ENCODE measurements around the gene L3MBTL2.
"Not testable (repeated sequence)": the region's sequence is repeated elsewhere in the genome, so short reads cannot be mapped to it uniquely, and the experiment has no call there.

Gene L3MBTL2

DNA sequence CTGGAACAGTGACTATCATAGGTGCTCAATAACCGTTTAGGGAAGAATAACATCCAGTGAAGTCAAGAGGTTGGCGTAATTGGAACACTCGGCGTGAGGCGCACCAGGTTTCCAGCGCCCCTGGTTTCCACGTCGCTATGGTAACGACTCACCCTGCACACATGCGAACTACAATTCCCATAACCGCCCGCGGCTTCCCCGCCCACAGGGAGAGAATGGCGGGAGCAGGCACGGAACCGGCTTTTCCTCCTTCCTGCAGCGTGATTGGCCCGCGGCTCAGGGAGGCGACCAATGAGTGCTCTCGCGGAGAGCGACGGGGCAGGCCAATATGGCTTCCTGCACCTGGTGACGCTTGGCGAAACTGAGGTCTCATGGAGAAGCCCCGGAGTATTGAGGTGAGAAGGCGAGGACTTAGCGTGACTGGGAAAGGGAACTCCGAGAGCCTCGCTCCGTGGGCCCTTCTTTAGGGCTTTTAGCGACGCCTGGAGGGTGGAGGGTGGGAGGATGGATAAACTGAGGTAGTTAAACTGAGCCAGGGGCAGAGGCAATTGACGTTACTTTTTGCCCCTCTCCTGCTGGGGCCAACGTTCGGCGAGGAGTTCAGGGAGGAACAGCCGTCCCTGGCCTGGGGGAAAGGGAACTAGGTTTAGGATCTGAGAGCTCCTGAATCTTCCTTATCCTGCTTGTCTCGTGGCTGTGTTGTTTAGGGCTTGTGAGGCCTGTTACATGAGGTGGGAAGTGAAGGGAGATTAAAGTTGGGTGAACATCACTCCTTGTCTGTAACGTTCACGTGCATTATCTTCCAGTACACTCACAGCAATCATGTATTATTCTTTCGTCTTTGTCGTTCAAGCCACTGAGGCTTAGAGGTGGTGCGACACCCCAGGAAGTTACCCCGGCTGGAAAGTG, at the start of gene L3MBTL2:
Gene L3MBTL2 (plus strand): TSS at position 321 of the 909 bp plus-strand sequence. CDS start 51 bp downstream, at position 372.
- DNase-seq (ENCODE audit: extremely low read depth in 1 of 2, low read depth in 1 of 2): peak; percentile 99

DNA sequence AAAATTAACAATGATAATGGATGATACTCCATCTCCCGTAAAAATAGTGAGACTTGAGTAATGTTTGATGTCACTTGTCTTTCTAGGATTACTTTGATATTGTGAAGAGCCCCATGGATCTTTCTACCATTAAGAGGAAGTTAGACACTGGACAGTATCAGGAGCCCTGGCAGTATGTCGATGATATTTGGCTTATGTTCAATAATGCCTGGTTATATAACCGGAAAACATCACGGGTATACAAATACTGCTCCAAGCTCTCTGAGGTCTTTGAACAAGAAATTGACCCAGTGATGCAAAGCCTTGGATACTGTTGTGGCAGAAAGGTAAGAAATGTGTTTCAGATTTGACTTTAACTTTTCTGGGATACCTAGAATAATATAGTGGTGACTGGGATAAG, 48.0 kb upstream of the L3MBTL2 start:
- no peak for DNase-seq (ENCODE audit: extremely low read depth in 1 of 2, low read depth in 1 of 2)

DNA sequence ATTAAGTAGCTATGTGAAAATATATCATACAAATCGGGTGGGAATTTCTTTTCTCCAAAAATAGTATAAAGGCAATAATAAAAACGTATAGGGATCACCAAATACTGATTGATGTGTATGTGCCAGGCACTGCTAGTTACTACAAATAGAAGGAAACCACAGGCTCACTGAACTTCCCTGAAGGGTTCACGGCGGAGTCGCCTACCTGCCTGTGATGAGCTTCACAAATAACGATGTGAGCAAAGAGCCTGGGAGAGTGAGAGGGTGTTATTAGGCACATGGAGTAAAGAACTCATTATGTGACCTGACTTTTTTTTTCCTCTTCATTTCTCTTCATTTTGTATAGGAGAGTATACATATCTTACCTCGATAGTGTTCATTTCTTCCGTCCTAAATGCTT, 36.0 kb upstream of the L3MBTL2 start:
- no peak for DNase-seq (ENCODE audit: extremely low read depth in 1 of 2, low read depth in 1 of 2)

DNA sequence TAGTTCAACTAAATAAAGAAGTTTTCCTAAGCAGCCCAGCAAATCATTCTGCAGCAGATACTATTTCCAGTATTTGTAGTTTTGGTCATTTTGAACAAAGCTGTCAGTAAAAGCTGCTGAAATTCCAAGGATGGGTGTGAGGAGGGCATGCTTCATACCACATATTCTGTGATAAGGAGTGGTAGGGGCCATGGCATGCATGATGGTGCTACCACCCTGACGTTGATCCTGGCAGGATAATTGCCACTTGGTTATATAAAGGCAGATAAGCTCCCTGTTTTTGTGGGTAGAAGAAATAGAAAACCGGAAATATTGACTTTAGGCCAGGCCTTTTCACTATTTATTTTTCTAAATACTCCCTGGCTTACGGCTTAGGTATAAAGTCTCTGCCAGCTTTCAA, 33.1 kb upstream of the L3MBTL2 start:
- no peak for DNase-seq (ENCODE audit: extremely low read depth in 1 of 2, low read depth in 1 of 2)

DNA sequence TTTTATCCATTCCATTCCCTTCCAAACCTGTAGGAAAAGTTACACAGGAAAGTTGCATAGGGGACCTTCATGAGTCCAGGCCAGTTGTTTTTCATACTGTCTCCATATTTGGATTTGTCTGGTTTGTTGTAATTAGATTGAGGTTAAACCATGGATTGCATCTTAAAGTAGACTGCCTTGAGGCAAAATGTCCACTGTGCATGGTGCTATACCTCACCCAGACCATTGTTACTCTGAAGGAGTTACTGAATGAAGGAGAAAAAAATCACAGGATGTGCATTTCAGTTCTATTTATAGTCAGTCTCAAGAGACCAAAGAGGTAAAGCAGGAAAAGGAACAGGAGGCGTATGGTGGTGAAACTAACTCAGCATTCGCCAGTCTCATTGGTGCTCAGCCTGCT, 29.6 kb upstream of the L3MBTL2 start:
- no peak for DNase-seq (ENCODE audit: extremely low read depth in 1 of 2, low read depth in 1 of 2)

DNA sequence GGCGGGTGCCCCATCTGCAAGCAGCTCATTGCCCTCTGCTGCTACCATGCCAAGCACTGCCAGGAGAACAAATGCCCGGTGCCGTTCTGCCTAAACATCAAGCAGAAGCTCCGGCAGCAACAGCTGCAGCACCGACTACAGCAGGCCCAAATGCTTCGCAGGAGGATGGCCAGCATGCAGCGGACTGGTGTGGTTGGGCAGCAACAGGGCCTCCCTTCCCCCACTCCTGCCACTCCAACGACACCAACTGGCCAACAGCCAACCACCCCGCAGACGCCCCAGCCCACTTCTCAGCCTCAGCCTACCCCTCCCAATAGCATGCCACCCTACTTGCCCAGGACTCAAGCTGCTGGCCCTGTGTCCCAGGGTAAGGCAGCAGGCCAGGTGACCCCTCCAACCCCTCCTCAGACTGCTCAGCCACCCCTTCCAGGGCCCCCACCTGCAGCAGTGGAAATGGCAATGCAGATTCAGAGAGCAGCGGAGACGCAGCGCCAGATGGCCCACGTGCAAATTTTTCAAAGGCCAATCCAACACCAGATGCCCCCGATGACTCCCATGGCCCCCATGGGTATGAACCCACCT, 28.0 kb upstream of the L3MBTL2 start:
- no peak for DNase-seq (ENCODE audit: extremely low read depth in 1 of 2, low read depth in 1 of 2)

DNA sequence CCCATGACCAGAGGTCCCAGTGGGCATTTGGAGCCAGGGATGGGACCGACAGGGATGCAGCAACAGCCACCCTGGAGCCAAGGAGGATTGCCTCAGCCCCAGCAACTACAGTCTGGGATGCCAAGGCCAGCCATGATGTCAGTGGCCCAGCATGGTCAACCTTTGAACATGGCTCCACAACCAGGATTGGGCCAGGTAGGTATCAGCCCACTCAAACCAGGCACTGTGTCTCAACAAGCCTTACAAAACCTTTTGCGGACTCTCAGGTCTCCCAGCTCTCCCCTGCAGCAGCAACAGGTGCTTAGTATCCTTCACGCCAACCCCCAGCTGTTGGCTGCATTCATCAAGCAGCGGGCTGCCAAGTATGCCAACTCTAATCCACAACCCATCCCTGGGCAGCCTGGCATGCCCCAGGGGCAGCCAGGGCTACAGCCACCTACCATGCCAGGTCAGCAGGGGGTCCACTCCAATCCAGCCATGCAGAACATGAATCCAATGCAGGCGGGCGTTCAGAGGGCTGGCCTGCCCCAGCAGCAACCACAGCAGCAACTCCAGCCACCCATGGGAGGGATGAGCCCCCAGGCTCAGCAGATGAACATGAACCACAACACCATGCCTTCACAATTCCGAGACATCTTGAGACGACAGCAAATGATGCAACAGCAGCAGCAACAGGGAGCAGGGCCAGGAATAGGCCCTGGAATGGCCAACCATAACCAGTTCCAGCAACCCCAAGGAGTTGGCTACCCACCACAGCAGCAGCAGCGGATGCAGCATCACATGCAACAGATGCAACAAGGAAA, 27.3 kb upstream of the L3MBTL2 start:
- no peak for DNase-seq (ENCODE audit: extremely low read depth in 1 of 2, low read depth in 1 of 2)

DNA sequence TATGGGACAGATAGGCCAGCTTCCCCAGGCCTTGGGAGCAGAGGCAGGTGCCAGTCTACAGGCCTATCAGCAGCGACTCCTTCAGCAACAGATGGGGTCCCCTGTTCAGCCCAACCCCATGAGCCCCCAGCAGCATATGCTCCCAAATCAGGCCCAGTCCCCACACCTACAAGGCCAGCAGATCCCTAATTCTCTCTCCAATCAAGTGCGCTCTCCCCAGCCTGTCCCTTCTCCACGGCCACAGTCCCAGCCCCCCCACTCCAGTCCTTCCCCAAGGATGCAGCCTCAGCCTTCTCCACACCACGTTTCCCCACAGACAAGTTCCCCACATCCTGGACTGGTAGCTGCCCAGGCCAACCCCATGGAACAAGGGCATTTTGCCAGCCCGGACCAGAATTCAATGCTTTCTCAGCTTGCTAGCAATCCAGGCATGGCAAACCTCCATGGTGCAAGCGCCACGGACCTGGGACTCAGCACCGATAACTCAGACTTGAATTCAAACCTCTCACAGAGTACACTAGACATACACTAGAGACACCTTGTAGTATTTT, 26.6 kb upstream of the L3MBTL2 start:
- DNase-seq (ENCODE audit: extremely low read depth in 1 of 2, low read depth in 1 of 2): no peak

DNA sequence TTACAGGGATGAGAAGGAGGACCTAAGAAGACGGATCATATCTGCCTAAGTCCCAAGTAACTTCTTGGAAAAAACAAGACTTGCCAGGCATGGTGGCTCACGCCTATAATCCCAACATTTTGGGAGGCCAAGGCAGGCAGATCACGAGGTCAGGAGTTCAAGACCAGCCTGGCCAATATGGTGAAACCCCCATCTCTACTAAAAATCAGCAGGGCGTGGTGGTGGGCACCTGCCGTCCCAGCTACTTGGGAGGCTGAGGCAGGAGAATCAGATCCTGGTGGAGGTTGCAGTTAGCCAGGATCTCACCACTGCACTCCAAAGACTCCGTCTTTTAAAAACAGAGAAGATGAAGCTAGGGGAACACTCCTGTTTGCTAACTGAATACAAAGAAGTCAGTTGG, 24.8 kb upstream of the L3MBTL2 start:
- not testable (repeated sequence) for DNase-seq (ENCODE audit: extremely low read depth in 1 of 2, low read depth in 1 of 2)

DNA sequence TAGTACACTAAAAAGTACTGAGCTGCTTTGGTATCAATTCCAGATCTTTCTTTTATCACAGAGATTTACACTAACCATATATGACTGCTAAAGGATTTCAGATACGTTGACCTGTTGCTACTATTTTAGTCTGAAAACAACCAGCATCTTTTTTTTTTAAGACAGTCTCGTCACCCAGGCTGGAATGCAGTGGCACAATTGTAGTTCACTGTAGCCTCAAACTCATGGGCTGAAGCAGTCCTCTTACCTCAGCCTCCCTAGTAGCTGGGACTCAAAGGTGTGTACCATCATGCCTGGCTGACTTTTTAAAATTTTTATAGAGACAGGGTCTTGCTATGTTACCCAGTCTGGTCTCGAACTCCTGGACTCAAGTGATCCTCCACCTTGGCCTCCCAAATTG, 24.2 kb upstream of the L3MBTL2 start:
- no peak for DNase-seq (ENCODE audit: extremely low read depth in 1 of 2, low read depth in 1 of 2)

DNA sequence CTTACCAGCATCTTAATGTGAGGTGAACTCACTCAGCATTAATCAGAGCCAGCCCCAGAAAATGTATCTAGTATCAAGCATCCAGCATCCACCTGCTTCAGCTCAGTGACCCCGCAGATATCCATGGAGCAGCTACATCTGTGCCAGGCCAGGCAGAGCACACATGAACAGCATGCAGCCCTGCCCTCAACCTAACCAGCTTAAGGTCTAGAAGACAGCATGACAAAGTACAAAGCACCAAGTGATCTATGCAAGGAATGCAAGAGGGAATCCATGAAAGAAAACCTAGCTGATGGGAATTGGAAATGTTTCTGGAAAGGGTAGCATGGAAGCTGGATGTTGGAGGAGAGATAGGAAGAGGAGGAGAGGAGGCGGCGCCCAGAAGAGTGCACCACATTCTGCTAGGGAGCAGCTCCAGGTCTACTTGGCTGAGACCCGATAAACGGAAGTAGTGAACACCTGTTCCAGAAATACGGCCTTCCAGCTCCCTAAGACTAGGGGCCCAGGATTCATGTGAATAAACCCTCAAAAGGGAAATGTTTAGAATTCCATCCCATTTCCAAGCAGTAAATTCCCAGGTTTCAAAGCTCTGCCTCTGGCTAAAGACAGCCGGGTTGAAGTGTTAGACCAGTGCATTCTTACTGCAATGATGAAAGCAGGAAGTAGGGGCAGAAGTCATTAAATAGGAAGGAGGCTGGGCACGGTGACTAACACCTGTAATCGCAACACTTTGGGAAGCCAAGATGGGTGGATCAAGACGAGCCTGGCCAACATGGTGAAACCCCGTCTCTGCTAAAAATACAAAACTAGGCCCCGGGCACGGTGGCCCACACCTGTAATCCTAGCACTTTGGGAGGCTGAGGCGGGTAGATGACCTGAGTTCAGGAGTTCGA, 23.5 kb upstream of the L3MBTL2 start:
- DNase-seq (ENCODE audit: extremely low read depth in 1 of 2, low read depth in 1 of 2): no peak

DNA sequence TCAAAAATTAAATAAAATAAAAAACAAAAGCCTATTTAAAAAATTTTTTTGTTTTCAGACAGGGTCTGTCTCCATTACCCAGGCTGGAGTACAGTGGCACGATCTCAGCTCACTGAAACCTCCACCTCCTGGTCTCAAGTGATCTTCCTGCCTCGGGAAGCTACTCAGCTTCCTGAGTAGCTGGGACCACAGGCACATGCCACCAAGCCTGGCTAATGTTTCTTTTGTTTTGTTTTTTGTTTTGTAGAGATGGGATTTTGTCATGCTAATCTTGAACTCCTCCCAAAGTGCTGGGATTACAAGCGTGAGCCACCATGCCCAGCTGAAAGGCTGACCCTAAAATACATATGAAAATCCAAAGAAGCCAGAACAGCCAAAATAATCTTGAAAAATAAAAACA, 20.4 kb upstream of the L3MBTL2 start:
- DNase-seq (ENCODE audit: extremely low read depth in 1 of 2, low read depth in 1 of 2): no peak

DNA sequence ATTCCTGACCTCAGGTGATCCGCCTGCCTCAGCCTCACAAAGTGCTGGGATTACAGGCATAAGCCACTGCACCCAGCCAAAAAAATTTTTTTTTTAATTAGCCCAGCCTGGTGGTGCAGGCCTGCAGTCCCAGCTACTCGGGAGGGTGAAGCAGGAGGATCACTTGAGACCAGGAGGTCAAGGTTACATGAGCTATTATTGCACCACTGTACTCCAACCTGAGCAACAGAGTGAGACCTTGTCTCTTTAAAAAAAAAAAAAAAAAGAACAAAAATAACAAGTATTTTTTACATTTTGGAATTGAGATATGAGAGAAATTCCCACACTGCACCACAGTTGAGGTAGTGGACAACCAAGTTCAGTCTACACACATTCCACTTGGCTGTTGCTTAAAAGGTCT, 13.6 kb upstream of the L3MBTL2 start:
- no peak for DNase-seq (ENCODE audit: extremely low read depth in 1 of 2, low read depth in 1 of 2)

DNA sequence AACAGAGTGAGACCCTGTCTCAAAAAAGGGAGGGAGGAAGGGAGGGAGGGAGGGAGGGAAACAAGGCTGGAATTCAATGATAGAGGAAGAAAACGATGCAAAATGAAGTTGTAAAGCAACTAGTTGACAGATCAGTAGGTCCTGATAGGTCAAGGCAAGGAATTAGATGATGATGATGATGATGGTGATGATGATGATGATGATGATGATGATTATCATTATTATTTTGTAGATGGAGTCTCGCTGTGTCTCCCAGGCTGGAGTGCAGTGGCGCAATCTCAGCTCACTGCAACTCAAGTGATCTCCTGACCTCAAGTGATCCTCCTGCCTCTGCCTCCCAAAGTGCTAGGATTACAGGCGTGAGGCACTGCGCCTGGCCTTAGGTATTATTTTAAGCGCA, 11.3 kb upstream of the L3MBTL2 start:
- DNase-seq (ENCODE audit: extremely low read depth in 1 of 2, low read depth in 1 of 2): no peak

DNA sequence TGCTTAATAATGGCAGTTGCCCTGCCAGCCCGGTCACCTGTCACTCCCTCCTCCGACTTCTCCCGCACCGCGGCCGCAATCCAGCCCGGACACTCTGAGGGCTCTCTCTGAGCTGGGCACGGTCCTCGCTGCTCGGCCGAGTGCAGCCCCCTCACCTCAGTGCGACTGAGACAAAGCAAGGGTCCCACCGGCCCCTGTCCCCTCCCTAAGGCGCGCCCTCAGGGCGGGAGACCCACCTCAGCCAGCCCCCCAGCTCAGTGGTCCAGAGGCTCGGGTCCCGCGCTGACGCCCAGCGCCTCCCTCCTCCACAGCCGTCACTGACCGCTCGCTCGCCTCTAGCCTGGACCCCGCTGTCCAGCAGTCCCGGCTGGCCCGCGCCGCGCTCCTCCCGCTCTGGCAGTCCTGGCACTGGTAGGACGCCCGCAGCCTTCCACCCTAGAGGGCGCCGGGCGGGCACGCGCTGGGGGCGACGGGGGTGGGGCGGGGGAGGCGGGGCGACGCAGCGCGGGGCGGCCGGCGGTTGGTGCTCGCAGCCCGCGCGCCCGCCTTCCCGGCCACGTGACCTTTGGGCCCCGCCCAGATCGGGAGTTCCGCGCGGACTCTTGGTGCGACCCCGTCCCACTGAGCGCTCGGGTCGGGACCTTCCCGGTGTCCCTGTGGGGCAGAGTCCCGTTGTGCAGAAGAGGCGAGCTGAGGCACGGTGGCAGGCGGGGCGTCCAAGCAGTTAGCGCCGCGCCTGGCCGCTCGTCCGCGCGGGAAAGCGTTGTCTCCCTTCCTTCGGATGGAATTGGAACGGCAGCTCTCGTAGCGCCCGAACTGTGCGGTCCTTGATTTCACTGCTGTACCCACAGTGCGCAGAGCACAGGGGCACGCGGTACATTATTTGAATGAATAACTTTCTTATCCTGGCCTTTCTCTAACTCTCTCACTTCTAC, 7.8 kb upstream of the L3MBTL2 start:
- DNase-seq (ENCODE audit: extremely low read depth in 1 of 2, low read depth in 1 of 2): peak; percentile 57 to 69

DNA sequence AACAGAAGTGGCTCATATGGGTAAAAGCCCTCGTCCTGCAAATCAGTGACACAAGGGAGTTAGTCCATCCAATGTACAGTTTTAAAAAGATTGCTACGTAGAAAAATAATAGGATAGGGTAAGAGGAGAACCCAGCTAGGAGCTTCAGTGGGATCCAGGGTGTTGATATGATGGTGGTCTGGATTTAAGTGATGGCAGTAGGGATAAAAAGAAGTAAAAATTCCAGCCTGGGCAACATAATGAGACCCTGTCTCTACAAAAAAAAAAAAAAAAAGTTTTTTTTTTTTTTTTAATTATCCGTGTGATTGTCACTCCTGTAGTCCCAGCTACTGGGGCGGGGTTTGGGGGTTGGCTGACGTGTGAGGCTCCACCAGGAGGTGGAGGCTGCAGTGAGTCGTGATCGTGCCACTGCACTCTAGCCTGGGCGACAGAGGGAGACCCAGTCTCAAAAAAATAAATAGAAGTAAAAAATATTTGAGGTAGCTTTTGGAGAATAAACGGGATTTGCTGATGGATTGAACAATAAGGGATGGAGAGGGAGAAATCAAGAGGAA, 7.0 kb upstream of the L3MBTL2 start:
- peak; percentile 16 to 48 for DNase-seq (ENCODE audit: extremely low read depth in 1 of 2, low read depth in 1 of 2)

DNA sequence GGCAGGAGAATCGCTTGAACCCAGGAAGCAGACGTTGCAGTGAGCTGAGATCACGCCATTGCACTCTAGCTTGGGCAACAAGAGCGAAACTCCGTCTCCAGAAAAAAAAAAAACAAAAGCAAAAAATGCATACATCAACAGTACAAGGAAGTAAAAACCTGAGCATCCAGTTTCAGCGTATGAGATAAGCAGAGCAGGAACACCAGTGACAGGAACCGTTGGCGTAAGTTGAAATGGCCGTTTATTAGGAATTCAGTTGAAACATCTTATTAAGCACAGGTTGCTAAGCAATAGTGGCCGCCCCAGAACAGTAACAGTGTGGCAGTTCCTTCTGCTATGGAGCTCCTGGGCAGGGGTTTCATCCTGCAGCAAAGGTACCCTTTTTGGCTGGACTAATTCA, 4.0 kb upstream of the L3MBTL2 start:
- DNase-seq (ENCODE audit: extremely low read depth in 1 of 2, low read depth in 1 of 2): no peak

DNA sequence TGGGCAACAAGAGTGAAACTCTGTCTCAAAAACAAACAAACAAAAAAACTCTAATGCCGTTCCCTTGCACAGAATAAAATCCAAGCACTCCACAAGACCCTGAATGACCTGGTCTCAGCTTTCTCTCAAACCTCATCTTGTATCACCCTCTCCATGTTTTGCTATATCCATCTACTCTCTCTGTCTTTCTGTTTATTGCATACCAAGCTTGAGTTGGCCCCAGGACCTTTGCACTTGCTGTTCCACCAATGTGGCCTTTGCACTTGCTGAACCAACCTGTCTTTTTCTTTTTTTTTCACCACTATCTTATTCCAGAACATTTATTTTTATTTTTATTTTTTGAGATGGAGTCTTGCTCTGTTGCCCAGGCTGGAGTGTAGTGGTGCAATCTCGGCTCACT, 2.0 kb upstream of the L3MBTL2 start:
- DNase-seq (ENCODE audit: extremely low read depth in 1 of 2, low read depth in 1 of 2): no peak

DNA sequence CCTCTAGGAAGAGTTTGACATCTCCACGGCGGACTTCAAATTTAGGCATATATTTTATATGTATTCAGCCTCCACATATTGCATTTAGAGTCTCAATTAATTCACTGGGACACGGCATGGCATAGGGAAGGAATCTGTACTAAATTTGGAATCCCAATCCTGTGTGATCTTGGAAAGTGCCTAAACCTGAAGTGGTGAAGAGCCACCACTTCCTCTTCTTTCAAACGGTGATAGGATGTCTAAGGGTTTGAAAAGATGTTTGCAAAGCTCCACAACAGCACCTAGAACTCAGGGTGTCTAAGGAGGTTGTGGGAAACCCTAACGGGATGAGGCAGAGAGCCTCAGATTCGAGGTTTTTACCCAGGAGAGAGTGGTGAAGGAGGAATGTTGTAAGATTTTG, 1.0 kb upstream of the L3MBTL2 start:
- no peak for DNase-seq (ENCODE audit: extremely low read depth in 1 of 2, low read depth in 1 of 2)
